GM20000 (cell line): ENCODE data around the gene WDFY2.
"Not testable (repeated sequence)": the region's sequence is repeated elsewhere in the genome, so short reads cannot be mapped to it uniquely, and the experiment has no call there.

ENCODE experiments used
- DNase-seq: peaks from one replicate; pipeline ENCODE4 v3.0.0; 2012; ENCODE audit warnings: low spot score
- CTCF ChIP-seq: IDR thresholded peaks from 2 replicates; pipeline ENCODE4 v1.5.1; 2012; ENCODE audit warnings: mild to moderate bottlenecking, control low read depth; ENCODE audit errors: extremely low read depth, missing control alignments

Gene WDFY2

GRCh38 chr13:51556740-51557139, 27.5 kb upstream of the WDFY2 start:
- DNase-seq, result no peak
- no peak for TF ChIP-seq CTCF

- TF ChIP-seq CTCF, result no peak
- no peak for DNase-seq
These were observed 26.8 kb upstream of the WDFY2 start for GRCh38 chr13:51557438-51557837.

GRCh38 chr13:51557875-51558612, 26.2 kb upstream of the WDFY2 start:
- DNase-seq, result no peak

GRCh38 chr13:51559946-51560735, 24.1 kb upstream of the WDFY2 start:
- no peak for TF ChIP-seq CTCF
- DNase-seq, result no peak

More at GRCh38 chr13:51557875-51558612, 26.2 kb upstream of the WDFY2 start:
- TF ChIP-seq CTCF, result no peak

GRCh38 chr13:51562011-51562671, 22.1 kb upstream of the WDFY2 start:
- peak; percentile 34 for DNase-seq
- no peak for TF ChIP-seq CTCF

- no peak for DNase-seq
- TF ChIP-seq CTCF, result no peak
These were observed 20.0 kb upstream of the WDFY2 start for GRCh38 chr13:51564252-51564651.

- DNase-seq, result no peak
- TF ChIP-seq CTCF, result no peak
These were observed 19.6 kb upstream of the WDFY2 start for GRCh38 chr13:51564671-51565070.

GRCh38 chr13:51569001-51569400, 15.3 kb upstream of the WDFY2 start:
- DNase-seq, result not testable (repeated sequence)
